ENCODE results near the gene GARS1.
"Not testable (repeated sequence)": the region's sequence is repeated elsewhere in the genome, so short reads cannot be mapped to it uniquely, and the experiment has no call there.

The GARS1 gene

DNA sequence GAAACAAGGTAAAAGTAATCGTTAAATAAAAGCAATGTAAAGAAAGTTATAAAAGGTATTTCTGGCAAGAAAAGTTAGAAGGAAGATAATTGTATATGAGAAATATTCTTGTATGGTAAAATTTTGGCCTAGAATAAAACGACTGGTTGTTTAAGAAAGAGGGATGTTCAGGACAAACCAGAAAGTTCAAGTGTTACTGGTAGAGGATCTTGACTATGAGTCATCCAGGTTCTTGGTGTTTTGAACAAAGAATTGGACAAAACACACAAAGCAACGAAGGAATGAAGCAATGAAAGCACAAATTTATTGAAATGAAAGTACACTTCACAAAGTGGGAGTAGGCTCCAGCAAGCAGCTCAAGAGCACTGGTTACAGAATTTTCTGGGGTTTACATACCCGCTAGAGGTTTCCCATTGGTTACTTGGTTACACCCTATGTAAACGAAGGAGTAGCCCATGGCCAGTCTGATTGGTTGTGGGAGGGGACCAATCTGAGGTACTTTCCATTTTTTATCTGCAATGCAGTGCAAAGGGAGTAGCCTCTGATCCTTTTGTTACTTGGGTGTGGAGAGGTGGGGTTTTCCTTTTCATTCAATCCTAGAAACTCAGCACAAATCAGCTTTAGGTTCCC lies 22.4 kb upstream of the GARS1 start:
- no peak for DNase-seq (ENCODE audit: low spot score)

DNA sequence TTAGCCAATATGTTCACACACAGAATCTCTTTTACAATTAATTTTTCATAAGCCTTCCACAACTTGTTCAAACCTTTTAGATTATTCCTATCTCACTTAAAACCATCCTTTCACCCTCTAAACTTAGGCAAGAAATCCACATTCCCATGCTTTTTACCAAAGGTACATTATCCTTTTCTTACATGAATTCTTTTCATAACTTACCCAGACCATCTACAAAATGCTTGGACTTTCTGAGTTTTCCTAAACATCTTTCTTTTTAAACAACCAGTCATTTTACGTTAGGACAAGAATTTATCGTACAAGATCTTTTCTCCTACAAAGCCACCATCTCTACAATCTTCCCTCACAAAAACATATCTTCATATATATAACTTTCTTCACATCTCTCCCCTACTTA lies 18.8 kb upstream of the GARS1 start:
- DNase-seq (ENCODE audit: low spot score): no peak

DNA sequence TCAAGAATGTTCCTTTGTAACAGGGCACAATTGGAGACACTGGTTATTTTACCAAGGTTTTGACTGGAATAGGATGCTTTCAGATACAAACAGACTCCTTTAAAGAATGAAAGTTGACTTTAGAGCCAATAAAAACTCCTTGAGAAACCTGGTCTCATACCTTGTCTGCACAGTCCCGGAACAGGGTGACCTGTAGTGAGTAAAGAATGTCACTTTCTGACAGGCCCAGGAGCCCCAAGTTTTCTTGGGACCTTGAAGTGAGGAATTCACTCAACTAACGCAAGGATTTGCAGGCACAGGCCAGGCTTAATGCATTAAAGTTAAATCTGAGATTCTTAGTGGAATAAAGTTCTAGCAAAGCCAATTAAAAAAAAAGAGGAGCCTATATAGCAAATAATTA lies 11.5 kb upstream of the GARS1 start:
- no peak for DNase-seq (ENCODE audit: low spot score)

DNA sequence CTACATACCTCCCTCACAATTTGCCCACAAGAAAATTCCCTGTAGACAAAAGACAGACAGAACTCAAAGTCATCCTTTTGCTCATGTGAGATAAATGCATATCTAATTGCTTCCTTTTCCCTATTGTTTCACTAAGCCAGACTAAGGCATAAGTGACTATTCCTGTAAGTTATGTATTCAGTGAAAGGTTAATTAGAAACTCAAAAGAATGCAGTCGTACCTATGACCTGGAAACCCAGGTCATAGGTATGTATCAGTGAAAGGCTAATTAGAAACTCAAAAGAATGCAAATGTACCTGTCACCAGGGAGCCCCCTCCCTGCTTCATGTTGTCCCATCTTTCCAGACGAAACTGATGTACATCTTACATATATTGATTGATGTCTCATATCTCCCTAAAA lies 10.3 kb upstream of the GARS1 start:
- no peak for DNase-seq (ENCODE audit: low spot score)

DNA sequence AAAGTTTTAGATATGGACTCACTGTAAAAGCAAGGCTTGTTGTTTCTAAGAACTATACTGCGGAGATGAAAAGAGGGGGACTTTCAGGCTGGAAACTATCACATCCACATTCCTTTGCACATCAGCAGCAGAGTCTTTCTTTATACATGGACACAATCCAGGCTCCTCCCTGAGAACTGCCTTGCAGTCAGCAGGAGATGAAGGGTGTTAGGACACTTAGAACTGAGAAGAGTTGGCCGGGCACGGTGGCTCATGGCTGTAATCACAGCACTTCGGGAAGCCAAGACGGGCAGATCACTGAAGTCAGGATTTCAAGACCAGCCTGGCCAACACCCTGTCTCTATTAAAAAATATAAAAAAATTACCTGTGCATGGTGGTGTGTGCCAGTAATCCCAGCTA lies 9.7 kb upstream of the GARS1 start:
- DNase-seq (ENCODE audit: low spot score): no peak

DNA sequence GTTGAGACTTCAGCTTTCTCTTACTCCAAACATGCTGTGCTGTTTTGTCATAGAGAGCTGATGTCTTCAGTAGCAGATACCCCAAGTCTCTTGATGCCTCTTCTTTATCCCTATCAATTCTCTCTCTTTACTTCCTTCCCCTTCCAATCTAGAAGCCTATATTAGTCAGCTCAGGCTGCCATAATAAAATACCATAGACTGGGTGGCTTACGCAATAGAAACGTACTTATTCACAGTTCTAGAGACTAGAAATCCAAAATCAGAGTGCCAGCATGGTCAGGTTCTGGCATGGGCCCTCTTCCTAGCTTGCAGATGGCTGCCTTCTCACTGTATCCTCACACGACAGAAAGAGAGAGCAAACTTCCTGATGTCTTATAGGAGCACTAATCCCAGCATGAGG lies 9.0 kb upstream of the GARS1 start:
- no peak for DNase-seq (ENCODE audit: low spot score)

DNA sequence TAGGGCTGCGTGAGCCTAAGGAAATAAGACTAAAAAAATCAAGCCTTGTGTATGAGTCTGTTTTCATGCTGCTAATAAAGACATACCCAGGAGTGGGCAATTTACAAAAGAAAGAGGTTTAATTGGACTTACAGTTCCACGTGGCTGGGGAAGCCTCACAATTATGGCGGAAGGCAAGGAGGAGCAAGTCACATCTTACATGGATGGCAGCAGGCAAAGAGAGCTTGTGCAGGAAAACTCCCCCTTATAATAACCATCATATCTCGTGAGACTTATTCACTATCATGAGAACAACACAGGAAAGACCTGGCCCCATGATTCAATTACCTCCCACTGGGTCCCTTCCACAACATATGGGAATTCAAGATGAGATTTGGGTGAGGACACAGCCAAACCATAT lies 7.1 kb upstream of the GARS1 start:
- not testable (repeated sequence) for DNase-seq (ENCODE audit: low spot score)

DNA sequence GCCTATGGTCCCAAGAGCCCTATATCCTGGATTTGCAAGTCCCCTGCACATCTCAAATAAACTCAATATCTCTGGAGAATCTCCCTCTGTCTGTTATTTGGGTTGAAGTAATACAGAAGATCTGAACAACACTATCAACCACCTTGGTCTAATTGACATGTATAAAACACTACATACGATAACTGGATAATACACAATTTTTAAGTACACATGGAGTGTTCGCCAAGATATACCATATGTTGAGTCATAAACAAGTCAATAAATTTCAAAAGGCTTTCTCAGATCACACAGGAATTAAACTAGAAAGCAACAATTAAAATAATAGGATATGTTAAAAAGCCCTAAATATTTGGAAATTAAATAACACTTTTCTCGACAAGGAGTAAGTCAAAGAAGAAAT lies 5.6 kb upstream of the GARS1 start:
- no peak for DNase-seq (ENCODE audit: low spot score)

DNA sequence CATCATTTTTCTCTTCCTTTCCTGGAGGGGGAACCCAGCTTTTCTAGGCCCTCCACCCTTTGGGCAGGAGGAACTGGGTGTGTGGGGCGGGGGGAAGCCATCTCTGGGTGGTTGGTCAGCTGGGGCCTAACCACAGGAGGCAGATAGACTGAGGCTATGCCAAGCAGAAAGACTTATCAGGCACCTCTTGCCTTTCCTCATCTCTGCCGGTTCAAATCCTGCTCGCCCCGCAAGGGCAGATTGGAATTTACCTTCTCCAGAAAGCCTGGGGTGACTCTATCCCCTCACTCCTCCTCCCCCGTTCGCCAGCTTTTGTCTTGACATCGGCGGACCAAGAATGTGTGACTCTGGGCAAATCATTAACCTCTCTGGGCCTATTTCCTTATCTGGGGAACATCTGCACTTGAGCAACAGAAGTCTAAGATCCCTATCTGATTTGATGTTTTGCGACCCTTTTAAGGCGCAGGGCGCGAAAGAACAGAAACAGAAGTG lies 584 bp upstream of the GARS1 start:
- peak; percentile 26 for DNase-seq (ENCODE audit: low spot score)

DNA sequence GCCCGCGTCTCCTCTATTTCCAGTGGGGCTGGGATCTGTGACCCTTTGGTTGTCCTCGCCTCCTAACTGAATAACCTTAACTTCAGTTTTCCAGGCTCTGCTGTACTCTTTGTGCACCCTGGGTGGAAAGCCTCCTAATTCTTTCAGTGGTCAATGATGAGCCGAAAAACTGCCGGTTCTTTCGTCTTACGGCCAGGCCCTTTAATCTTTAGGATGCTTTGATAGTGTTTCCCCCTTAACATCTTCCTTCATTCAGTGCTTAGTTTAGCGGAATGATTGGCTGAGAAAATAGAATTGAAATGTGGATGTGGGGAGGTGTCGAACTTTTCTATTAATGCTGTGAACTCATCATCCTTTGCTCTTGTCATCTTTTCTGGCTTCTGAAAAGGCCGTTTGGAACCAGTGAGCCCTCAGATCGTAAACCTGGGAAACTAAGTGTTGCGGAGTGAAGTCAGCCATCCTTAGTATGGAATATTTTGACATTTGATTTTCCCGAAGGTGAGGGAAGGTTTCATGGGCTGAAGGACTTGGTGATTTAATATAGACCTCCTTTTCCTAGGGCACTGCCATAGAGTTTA lies 847 bp downstream of the GARS1 start:
- no peak for DNase-seq (ENCODE audit: low spot score)

DNA sequence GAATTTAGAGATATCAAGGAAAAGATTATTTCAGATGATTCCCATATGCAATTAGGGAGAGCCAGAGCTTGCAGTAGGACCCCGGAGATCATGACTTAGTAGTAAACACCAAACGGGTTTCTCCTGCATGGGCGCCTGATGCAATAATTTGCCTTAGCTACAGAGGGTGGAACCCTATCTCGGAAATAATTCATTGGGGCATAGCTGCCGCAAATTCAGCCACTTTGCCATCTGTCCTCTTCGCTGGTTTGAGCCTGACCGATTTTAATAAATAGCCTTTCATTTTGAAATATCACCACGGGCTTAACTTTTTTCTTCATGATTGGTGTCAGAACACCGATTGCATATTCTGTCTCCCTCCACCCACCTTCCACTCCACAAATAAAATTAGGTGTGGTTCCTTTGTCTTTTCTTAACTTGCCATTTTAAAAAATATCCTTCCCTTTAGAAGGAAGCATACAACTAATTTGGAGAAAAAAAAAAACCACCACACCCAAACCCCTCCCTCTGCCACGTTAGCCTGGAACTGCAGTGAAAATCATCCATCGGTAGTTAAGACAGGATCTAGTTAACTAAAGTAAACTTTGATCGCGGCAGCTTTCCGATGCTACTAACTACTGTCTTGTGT lies 1.4 kb downstream of the GARS1 start:
- peak; percentile 37 for DNase-seq (ENCODE audit: low spot score)

DNA sequence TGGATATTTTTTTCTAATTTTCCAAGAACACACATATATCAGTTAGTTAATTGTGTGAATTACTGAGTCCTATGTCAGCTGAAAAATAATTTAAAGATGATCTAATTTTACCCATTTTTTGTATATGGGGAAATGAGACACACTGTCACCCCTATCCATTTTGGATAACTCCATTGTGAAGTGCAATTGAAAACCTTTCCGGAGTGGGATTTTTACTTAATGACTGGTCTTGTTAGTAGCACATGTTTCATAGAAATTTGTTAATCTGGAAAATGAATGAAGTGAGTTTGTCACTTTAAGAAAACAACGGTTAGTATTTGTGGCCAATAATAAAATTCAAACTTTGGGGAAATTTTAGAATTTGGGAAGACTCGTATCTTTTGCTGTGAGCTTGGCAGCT lies 2.0 kb downstream of the GARS1 start:
- no peak for DNase-seq (ENCODE audit: low spot score)

DNA sequence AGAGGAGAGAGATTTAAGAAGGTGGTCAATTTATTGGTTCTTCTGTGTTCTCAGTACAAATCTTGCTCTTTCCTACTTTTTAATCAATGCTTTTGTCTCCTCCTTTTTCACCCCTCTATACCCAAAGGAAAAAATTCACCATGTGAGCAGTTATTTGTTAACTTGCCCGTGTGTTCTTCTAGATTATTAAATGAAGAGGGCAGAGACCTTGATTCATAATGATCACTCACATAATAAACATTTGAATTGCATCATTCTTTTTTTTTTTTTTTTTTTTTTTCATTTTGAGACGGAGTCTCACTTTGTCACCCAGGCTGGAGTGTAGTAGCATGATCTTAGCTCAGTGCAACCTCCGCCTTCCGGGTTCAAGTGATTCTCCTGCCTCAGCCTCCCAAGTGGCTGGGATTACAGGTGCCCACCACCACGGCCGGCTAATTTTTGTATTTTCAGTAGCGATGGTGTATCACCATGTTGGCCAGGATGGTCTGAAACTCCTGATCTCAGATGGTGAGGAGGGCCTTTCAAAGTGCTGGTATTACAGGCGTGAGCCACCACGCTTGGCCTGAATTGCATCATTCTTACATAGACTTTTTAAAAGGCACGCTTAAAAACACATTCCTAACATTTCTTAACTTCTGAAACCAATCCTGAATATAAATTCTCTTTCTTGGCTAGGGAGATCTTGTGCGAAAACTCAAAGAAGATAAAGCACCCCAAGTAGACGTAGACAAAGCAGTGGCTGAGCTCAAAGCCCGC lies 3.6 kb downstream of the GARS1 start:
- no peak for DNase-seq (ENCODE audit: low spot score)

DNA sequence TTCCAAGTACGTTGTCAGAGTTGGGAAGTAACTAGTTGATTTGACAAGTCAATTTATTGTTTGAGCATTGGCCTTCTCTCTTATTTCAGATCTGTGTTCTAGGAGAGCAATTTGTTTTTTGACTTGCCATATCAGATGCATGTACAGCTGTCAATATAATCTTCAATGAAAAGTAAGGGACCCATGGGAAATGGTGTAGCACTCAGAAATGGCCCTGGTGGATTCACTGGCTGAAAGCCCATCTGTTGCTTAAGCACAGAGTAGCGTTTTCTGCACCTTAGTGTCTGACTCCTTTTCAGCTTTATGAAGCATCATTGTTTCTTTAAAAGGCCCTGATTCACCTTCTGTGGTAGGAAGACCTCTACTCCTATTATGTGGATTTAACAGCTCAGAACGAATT lies 10.2 kb downstream of the GARS1 start:
- DNase-seq (ENCODE audit: low spot score): no peak

DNA sequence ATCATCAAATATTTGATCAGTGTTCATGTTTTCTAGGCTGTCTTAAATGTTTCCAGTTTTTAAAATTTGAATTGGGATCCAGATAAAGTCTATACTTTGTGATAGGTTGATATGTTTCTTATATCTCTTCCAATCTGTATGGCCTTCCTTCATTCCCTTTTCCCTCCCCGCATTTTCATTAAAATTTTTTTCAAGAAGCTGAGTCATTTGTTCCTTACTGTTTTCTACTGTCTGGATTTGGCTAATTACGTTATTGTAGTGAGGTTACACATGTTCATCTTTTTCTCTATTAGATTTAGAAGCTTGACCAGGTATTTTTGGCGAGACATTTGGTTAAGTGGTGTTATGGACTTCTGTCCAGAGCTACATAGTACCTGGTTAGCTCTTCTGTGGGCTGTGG lies 11.2 kb downstream of the GARS1 start:
- no peak for DNase-seq (ENCODE audit: low spot score)

DNA sequence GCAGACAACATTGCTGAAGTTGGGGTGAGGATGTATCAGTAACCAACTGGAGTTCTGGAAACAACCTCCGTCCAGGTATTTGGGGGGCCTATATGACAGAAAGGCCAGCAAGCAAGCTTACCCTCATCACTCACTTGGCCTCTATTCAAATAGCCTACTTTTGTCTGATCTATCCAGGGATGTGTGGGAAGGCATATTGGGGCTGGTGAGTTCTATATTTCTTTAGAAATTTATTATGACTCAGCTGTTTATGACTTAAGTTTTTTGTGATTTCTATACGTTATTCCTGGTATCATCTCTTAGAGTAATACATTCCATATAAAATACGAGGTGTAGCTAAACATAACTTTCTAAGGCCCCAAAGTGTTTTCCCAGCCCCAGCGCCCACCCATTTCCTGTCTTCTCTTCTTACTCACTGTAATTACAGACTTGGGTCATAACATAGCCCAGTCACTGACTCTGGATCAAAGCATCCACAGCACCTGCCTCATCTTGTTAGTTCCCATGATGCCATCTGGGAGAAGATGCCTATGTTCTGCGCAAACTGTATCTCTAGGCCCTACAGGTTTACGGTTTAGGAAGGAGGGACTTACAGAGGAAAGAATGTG lies 18.1 kb downstream of the GARS1 start:
- no peak for DNase-seq (ENCODE audit: low spot score)

DNA sequence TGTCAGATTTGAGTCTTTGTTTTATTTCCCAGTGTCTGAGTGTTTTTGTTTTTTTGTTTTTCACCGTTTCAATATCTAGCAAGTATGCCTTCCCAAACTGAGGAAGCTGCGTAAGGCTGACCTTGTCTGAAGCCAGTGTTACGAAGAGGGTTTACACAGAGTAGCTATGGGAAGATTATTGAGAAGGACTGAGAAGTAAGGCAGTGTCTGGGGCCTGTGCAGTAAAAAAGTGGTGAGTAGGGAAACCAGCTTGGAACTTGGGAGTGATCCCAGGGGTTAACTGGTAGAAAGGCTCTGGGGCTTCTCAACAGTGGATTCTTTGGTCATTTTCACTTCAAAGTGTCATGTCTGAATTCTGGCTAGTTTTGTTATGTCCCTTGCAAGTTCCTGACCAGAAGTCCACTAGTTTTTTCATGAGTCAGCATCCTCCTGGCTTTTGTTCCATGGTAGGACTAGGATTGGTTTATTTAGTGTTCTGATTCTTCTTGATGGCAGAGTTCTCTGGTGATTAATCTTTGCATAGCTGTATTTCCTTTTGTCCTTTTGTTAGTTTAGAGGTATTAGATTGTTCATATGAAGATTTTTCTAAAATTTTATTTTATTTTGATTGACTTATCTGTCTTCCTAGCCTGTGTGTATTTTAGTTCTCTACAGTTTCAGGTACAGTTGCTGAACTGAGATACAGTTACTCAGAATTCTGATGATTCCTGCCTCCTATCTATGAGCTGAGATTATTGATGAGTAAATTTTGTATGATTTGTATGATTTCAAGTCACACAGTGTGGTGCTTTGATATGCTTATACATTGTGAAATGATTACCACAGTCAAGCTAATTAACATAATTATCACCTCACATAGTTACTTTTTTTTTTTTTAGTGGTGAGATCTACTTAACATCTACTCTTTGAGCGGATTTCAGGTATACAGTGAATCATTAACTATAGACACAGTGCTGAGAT lies 19.0 kb downstream of the GARS1 start:
- no peak for DNase-seq (ENCODE audit: low spot score)

DNA sequence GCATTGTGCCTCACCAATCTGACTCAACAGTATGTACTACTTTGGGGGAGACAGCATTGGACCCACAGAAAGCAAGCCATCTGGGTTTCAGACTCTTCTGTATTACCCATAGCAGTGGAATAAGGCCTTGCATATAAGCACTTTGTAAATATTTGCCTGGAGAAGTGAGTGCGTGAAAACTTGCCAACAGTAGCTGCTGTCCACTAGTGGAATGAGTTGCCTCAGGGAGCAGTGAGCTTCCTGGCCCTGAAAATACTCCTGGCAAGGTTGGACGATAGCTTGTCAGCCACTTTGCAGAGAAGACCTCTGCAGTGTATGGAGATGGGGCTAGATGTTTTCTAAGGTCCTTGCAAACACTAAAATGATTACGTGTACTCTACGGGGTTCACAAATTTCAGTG lies 21.6 kb downstream of the GARS1 start:
- DNase-seq (ENCODE audit: low spot score): no peak

DNA sequence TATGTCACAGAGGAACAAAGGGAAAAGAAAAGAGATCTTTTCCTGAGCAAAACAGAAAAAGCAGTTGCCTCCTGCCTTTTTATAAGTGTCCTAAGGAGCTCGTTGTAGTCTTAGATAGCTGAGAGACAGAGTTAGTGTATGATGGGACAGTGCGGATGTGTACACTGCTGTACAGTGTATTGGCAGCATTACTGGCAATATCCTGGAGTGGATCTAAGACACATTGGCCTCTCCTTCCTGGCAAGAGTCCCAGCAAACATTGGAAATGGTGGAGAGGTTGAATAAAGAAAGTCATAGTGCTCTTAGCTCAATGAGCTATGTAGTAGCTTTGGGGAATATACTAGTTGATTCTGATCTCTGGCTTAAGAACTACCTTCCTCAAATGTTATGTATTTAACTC lies 22.7 kb downstream of the GARS1 start:
- no peak for DNase-seq (ENCODE audit: low spot score)

DNA sequence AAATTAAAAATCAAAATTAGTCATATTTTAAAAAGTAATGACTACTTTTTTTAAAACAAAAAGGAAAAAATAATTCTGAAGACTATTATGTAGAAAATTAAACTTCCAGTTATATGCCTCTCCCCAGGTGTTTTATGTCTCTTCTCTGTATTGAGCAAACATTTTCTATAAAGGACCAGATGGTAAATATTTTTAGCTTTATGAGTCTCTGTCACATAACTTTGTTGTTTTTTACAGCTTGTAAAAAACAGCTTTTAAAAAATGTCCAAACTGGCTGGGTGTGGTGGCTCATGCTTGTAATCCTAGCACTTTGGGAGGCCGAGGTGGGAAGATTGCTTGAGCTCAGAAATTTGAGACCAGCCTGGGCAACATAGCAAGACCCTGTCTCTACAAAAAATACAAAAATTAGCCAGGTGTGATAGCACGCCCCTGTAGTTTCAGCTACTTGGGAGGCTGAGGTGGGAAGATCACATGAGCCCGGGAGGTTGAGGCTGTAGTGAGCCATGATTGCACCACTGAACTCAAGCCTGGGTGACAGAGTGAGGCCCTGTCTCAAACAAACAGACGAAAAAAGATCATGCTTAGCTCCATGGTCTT lies 23.5 kb downstream of the GARS1 start:
- no peak for DNase-seq (ENCODE audit: low spot score)

DNA sequence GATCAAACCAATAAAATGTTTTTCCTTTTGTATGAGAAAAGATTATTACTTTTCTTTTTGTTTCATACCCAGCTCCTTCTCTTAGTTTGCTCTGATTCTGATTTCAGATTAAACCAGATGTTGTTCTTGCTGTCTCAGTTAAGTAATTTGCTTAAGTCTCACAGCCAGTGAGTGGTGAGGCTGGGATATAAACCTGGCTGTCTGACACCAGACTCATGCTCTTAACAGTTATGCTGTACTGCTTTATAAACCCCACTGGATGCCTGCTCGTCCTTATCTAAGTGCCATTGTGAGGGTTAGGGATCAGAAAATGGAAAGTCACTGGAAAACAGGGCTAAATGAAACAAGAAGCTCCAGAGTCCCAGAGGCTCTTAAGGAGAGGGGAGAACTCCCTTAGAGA lies 24.3 kb downstream of the GARS1 start:
- DNase-seq (ENCODE audit: low spot score): no peak
